HCT116 (cell line): ENCODE data around the gene COG6. TPM values are rescaled to one million over a fixed set of nuclear protein-coding genes. Genes with fewer than 3 reads are reported as not detected.

Experiments
- ATAC-seq: fragments of 200-7000 bp; cut with Tn5 transposase; 2 replicates; pipeline ENCODE4 v1.9.1; 2020; ENCODE audit warnings: mild to moderate bottlenecking, moderate library complexity
- BruUV-seq: library from RNA; stranded (reverse); fragments of 400-500 nt; replicated peaks from 2 replicates; lab custom pipeline; 2021; lab: Mats Ljungman, UMichigan
- CTCF ChIA-PET: fragments of 300-600 bp; sonication (Branson Sonifier 250); formaldehyde crosslinking; loops from one replicate; lab custom pipeline; 2021; ENCODE audit warnings: antibody characterized with exemption; lab: Charles Lee
- POLR2A ChIA-PET: fragments of 300-600, 350-600 bp; sonication (Branson Sonifier 250); formaldehyde crosslinking; loops from one replicate; lab custom pipeline; 2021; ENCODE audit warnings: antibody characterized with exemption; lab: Charles Lee
- RAD21 ChIA-PET, 2 experiments: fragments of 300-600 bp; sonication (Branson Sonifier 250); formaldehyde crosslinking; loops; one replicate each; lab custom pipeline; 2023; ENCODE audit warnings: low total read pairs in 2 of 2; ENCODE audit not compliant: uncharacterized antibody in 2 of 2, unreplicated experiment in 2 of 2, low non-redundant PET in 1 of 2; lab: Charles Lee
- DNase-seq: peaks from one replicate; pipeline ENCODE4 v3.0.0-alpha.2; 2010; ENCODE audit warnings: low read depth, low spot score
- H2AFZ ChIP-seq: fragments of 200-600 bp; shearing (Covaris generic), sonication (generic); 2 replicates; pipeline ENCODE4 v1.6.1; 2017; ENCODE audit warnings: low read depth, mixed run types, mixed read lengths, antibody characterized with exemption, low read length; ENCODE audit not compliant: poor library complexity, severe bottlenecking
- H3K27ac ChIP-seq: 2 replicates; pipeline ENCODE4 v1.5.1; 2012; ENCODE audit warnings: low read depth, low read length
- H3K27me3 ChIP-seq: fragments of 200-600 bp; sonication (generic); 2 replicates; pipeline ENCODE4 v1.6.1; 2016; ENCODE audit warnings: mixed run types, low read length, mixed read lengths; ENCODE audit not compliant: insufficient read depth
- H3K36me3 ChIP-seq, 2 experiments: fragments of 200-500 bp in 1 of 2; fragments of 200-600 bp in 1 of 2; sonication (Bioruptor generic) in 1 of 2; sonication (generic) in 1 of 2; 2 replicates each; pipeline versions ENCODE4 v1.5.1 to v1.6.1; 2014 to 2016; ENCODE audit warnings: low read length in 2 of 2, inconsistent platforms in 1 of 2, mixed read lengths in 1 of 2, mixed run types in 1 of 2; ENCODE audit not compliant: insufficient read depth in 2 of 2, control insufficient read depth in 1 of 2
- H3K4me1 ChIP-seq, 2 experiments: fragments of 200-600 bp in 1 of 2; sonication (generic) in 1 of 2; 2 replicates each; pipeline versions ENCODE4 v1.5.1 to v1.6.1; 2012 to 2017; ENCODE audit warnings: low read length in 2 of 2, inconsistent platforms in 1 of 2, mild to moderate bottlenecking in 1 of 2, mixed read lengths in 1 of 2, mixed run types in 1 of 2, moderate library complexity in 1 of 2; ENCODE audit not compliant: insufficient read depth in 2 of 2, control insufficient read depth in 1 of 2
- H3K4me2 ChIP-seq: fragments of 200-600 bp; sonication (generic); 2 replicates; pipeline ENCODE4 v1.6.1; 2017; ENCODE audit warnings: mixed run types, low read length, mixed read lengths
- H3K4me3 ChIP-seq, 2 experiments: fragments of 200-600 bp in 1 of 2; sonication (generic) in 1 of 2; replicated peaks in 1 of 2; 2 replicates each; pipeline ENCODE4 v1.5.1; 2011 to 2016; ENCODE audit warnings: low read length in 2 of 2, control low read depth in 1 of 2, low read depth in 1 of 2, mild to moderate bottlenecking in 1 of 2, mixed read lengths in 1 of 2, mixed run types in 1 of 2
- H3K79me2 ChIP-seq: fragments of 200-600 bp; sonication (generic); 2 replicates; pipeline ENCODE4 v1.6.1; 2017; ENCODE audit warnings: mild to moderate bottlenecking, mixed run types, low read length, moderate library complexity, mixed read lengths; ENCODE audit not compliant: insufficient read depth
- H3K9ac ChIP-seq: fragments of 200-600 bp; sonication (generic); 2 replicates; pipeline ENCODE4 v1.6.1; 2016; ENCODE audit warnings: low read length, mixed read lengths
- H3K9me2 ChIP-seq: fragments of 200-600 bp; sonication (generic), shearing (Covaris generic); 2 replicates; pipeline ENCODE4 v1.6.1; 2017; ENCODE audit warnings: mixed run types, mild to moderate bottlenecking, moderate library complexity; ENCODE audit not compliant: insufficient read depth
- H3K9me3 ChIP-seq, 2 experiments: fragments of 200-500 bp in 1 of 2; fragments of 200-600 bp in 1 of 2; sonication (Bioruptor generic) in 1 of 2; sonication (generic) in 1 of 2; 2 replicates each; pipeline ENCODE4 v1.6.1; 2014 to 2017; ENCODE audit warnings: low read length in 2 of 2, mixed read lengths in 2 of 2, inconsistent platforms in 1 of 2, low read depth in 1 of 2, mild to moderate bottlenecking in 1 of 2, mixed run types in 1 of 2, moderate library complexity in 1 of 2; ENCODE audit not compliant: control insufficient read depth in 1 of 2, insufficient read depth in 1 of 2
- H4K20me1 ChIP-seq: fragments of 200-600 bp; sonication (generic), shearing (Covaris generic); 2 replicates; pipeline ENCODE4 v1.6.1; 2017; ENCODE audit warnings: mixed run types, mild to moderate bottlenecking, moderate library complexity; ENCODE audit not compliant: insufficient read depth
- ATF3 ChIP-seq: IDR thresholded peaks from 2 replicates; pipeline ENCODE4 v1.6.1; 2012
- CBX3 ChIP-seq: IDR thresholded peaks from 2 replicates; pipeline ENCODE4 v1.6.1; 2012; ENCODE audit warnings: low read depth
- CEBPB ChIP-seq: IDR thresholded peaks from 2 replicates; pipeline ENCODE4 v1.6.1; 2012; ENCODE audit warnings: low read depth
- ELF1 ChIP-seq: IDR thresholded peaks from 2 replicates; pipeline ENCODE4 v1.6.1; 2012; ENCODE audit warnings: low read depth, borderline replicate concordance
- FOSL1 ChIP-seq: IDR thresholded peaks from 2 replicates; pipeline ENCODE4 v1.6.1; 2012; ENCODE audit warnings: low read depth
- MAX ChIP-seq: IDR thresholded peaks from 2 replicates; pipeline ENCODE4 v1.6.1; 2012
- POLR2A ChIP-seq: IDR thresholded peaks from 2 replicates; pipeline ENCODE4 v1.7.0; 2011; ENCODE audit warnings: borderline replicate concordance; ENCODE audit not compliant: insufficient read depth, insufficient read length; ENCODE audit errors: extremely low read depth
- RAD21 ChIP-seq: IDR thresholded peaks from 2 replicates; pipeline ENCODE4 v1.6.1; 2012; ENCODE audit warnings: low read depth, mild to moderate bottlenecking
- SIN3A ChIP-seq: IDR thresholded peaks from 2 replicates; pipeline ENCODE4 v1.6.1; 2012; ENCODE audit warnings: low read depth
- SP1 ChIP-seq: IDR thresholded peaks from 2 replicates; pipeline ENCODE4 v1.6.1; 2012; ENCODE audit warnings: low read depth
- SRF ChIP-seq: IDR thresholded peaks from 2 replicates; pipeline ENCODE4 v1.6.1; 2012; ENCODE audit warnings: low read depth
- YY1 ChIP-seq: IDR thresholded peaks from 2 replicates; pipeline ENCODE4 v1.6.1; 2011; ENCODE audit warnings: low read length, low read depth, moderate library complexity, mild to moderate bottlenecking; ENCODE audit not compliant: insufficient replicate concordance; ENCODE audit errors: extremely low read depth
- ZFX ChIP-seq: fragments of 450-650 bp; IDR thresholded peaks from 2 replicates; pipeline ENCODE4 v1.6.1; 2017
- intact Hi-C: fragments of 100-400 bp; cut with micrococcal nuclease; formaldehyde crosslinking; loops from 2 replicates; pipeline ENCODE4 v1.10.0; 2022
- total RNA-seq: library from RNA; stranded (reverse); gene quantifications from one replicate; pipeline ENCODE4 v1.2.1, GENCODE V29; 2021; ENCODE audit not compliant: unreplicated experiment
- TF ChIP-seq, protein P1 (sequence below): IDR thresholded peaks from 2 replicates; pipeline ENCODE4 v1.6.1; 2011; ENCODE audit warnings: mild to moderate bottlenecking, low read length, moderate library complexity; ENCODE audit not compliant: insufficient replicate concordance; ENCODE audit errors: extremely low read depth

COG6 gene
- total RNA-seq, 1 experiment from 2014 or later: 33.6 TPM

DNA sequence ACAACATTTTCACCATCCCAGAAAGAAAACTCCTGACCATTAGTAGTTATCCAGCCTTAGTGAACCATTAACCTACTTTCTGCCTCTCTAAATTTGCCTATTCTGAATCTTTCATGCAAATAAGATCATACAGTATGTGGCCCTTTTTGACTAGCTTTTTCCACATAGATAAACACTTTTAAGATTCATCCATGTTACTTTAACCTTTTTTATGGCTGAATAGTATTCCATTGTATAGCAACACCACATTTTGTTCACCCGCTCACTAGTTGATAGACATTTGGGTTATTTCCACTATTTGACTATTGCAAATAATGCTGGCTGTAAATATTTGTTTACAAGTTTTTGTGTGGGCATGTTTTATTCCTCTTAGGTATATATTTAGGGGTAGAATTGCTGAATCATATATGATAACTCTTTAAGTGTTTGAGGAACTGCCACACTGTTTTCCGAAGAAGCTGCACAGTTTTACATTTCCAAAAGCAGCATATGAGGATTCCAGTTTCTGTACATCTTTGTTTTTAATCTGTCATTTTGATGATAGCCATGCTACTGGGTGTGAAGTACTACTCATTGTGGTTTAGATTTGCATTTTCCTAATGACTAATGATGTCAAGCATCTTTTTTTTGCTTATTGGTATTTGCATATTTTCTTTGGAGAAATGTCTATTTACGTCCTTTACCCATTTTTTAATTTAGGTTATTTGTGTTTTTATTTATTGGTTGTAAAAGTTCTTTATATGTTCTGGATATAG, 17.1 kb downstream of the COG6 start:
- no TSS peak for BruUV-seq
- H3K79me2 ChIP-seq: no peaks in the 10 kb centered on the region
- H3K9ac ChIP-seq: no peak overlapping the region
- H3K9me3 ChIP-seq: no peaks in the 10 kb centered on the region
- ATAC-seq (no peak), DNase-seq (no peak)
- no peaks in the 10 kb centered on the region for H3K27me3 ChIP-seq
- no peaks in the 10 kb centered on the region for H4K20me1 ChIP-seq
- H3K36me3 ChIP-seq: no peaks in the 10 kb centered on the region
- no peak overlapping the region for H2AFZ ChIP-seq
- no peaks in the 10 kb centered on the region for H3K4me1 ChIP-seq
- H3K27ac ChIP-seq: no peak overlapping the region
- TF ChIP-seq FOSL1 (no peak), CBX3 (no peak), ATF3 (no peak), POLR2A (no peak), SRF (no peak), SP1 (no peak), YY1 (no peak), MAX (no peak), RAD21 (no peak), ZFX (no peak), ELF1 (no peak), CEBPB (no peak), SIN3A (no peak)
- TF ChIP-seq, protein P1, sequence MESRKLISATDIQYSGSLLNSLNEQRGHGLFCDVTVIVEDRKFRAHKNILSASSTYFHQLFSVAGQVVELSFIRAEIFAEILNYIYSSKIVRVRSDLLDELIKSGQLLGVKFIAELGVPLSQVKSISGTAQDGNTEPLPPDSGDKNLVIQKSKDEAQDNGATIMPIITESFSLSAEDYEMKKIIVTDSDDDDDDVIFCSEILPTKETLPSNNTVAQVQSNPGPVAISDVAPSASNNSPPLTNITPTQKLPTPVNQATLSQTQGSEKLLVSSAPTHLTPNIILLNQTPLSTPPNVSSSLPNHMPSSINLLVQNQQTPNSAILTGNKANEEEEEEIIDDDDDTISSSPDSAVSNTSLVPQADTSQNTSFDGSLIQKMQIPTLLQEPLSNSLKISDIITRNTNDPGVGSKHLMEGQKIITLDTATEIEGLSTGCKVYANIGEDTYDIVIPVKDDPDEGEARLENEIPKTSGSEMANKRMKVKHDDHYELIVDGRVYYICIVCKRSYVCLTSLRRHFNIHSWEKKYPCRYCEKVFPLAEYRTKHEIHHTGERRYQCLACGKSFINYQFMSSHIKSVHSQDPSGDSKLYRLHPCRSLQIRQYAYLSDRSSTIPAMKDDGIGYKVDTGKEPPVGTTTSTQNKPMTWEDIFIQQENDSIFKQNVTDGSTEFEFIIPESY: no peak
- H3K9me2 ChIP-seq: no peaks in the 10 kb centered on the region
- CTCF ChIA-PET: no interaction called here
- POLR2A ChIA-PET: no interaction called here
- no peak overlapping the region for H3K4me2 ChIP-seq
- intact Hi-C loops: no loop called here
- RAD21 ChIA-PET: no interaction called here
- H3K4me3 ChIP-seq: no peak overlapping the region
